Kidney (tissue), 14 donors: ENCODE data around the gene CNTD1. TPM values are rescaled to one million over a fixed set of nuclear protein-coding genes. Genes with fewer than 3 reads are reported as not detected.
A peak's percentile ranks its signal among the peaks of the same experiment; 100 is the strongest.

Experiments
- DNase-seq, 5 donors: peaks; one replicate each; pipeline ENCODE4 v3.0.0-alpha.2; 2013 to 2020
- FAIRE-seq: peaks from 2 replicates; lab custom pipeline; 2012; peaks lifted over from hg19 to GRCh38; lab: Jason Lieb, UNC
- H3K27ac ChIP-seq, 2 donors: one replicate each; pipeline ENCODE4 v1.7.0; 2013; ENCODE audit warnings: low read depth in 2 of 2, low read length in 2 of 2, inconsistent platforms in 1 of 2
- H3K27me3 ChIP-seq: one replicate; pipeline ENCODE4 v1.7.1; 2013; ENCODE audit warnings: low read length, inconsistent platforms; ENCODE audit not compliant: control insufficient read depth, insufficient read depth
- H3K36me3 ChIP-seq, 3 donors: one replicate each; pipeline versions ENCODE4 v1.7.0 to v1.7.1; 2013; ENCODE audit warnings: low read length in 3 of 3, control low read depth in 1 of 3, inconsistent platforms in 1 of 3; ENCODE audit not compliant: insufficient read depth in 3 of 3, control insufficient read depth in 2 of 3
- H3K4me1 ChIP-seq, 3 donors: one replicate each; pipeline versions ENCODE4 v1.7.0 to v1.7.1; 2013; ENCODE audit warnings: low read length in 3 of 3, inconsistent platforms in 1 of 3, low read depth in 1 of 3; ENCODE audit not compliant: control insufficient read depth in 2 of 3, insufficient read depth in 2 of 3
- H3K4me3 ChIP-seq, 3 donors: one replicate each; pipeline versions ENCODE4 v1.7.0 to v1.8.1; 2013; ENCODE audit warnings: low read length in 3 of 3, control low read depth in 1 of 3, inconsistent platforms in 1 of 3
- H3K9ac ChIP-seq, 3 donors: one replicate each; pipeline versions ENCODE4 v1.7.0 to v1.7.1; 2013; ENCODE audit warnings: low read length in 3 of 3, control low read depth in 1 of 3, inconsistent platforms in 1 of 3
- H3K9me3 ChIP-seq, 3 donors: one replicate each; pipeline versions ENCODE4 v1.7.0 to v1.7.1; 2013; ENCODE audit warnings: low read length in 3 of 3, control low read depth in 1 of 3, inconsistent platforms in 1 of 3; ENCODE audit not compliant: control insufficient read depth in 2 of 3, insufficient read depth in 1 of 3
- CTCF ChIP-seq: IDR thresholded peaks from 3 replicates; pipeline ENCODE4 v1.5.1; 2012; ENCODE audit warnings: mild to moderate bottlenecking, moderate library complexity, borderline replicate concordance; ENCODE audit not compliant: insufficient read depth; ENCODE audit errors: extremely low read depth
- intact Hi-C: fragments of 100-400 bp; cut with DNase I; formaldehyde crosslinking; loops from one replicate; pipeline ENCODE4 v1.11.1; 2022
- polyA plus RNA-seq: library from polyadenylated mRNA; stranded (reverse); fragments of 350-450 nt; fragmentation: Illumina TruSeq; extraction: RNeasy Lipid Tissue Mini Kit (QIAGEN cat#74804); gene quantifications from one replicate; pipeline ENCODE4 v1.2.3, GENCODE V29; 2014; ENCODE audit warnings: low read depth, low replicate concordance; ENCODE audit not compliant: insufficient read depth
- total RNA-seq: library from RNA; stranded (reverse); fragmentation: NEBNext Ultra II Directional; extraction: Animal tissue kit (Norgen Biotek cat#: 25700); gene quantifications from one replicate; pipeline ENCODE4 v1.2.1, GENCODE V29; 2021
- donor health status: control.
- donor health status: control.
- donor health status: control.
- donor health status: control.
- donor health status: control.
- donor health status: DM: yes; HTN: yes; CAD: no.
- donor health status: Normal renal cell carcinoma (clear cell type).

Gene CNTD1
- total and polyA plus RNA-seq, 2 donors from 2014 or later, result 0.60 to 0.95 TPM

- intact Hi-C loops, result no loop called here
- H3K4me1 ChIP-seq, result peaks cover 4 to 23% (median 9%) of the 10 kb centered on the region in 3 donors
- H3K36me3 ChIP-seq, result no peaks in the 10 kb centered on the region
- no peak for DNase-seq
- TF ChIP-seq CTCF, result no peak
- no peak for FAIRE-seq
- H3K27me3 ChIP-seq, result no peaks in the 10 kb centered on the region
- peak overlapping the region in 2 of 3 donors; percentile 24 to 44 for H3K4me3 ChIP-seq
- H3K9me3 ChIP-seq, result no peaks in the 10 kb centered on the region
- peak overlapping the region in 1 of 3 donors; percentile 39 for H3K9ac ChIP-seq
- H3K27ac ChIP-seq, result peak overlapping the region; percentile 2 to 22
Observed at GRCh38 chr17:42852351-42852750, 53.7 kb downstream of the CNTD1 start.

GRCh38 chr17:42853004-42853403 lies 54.3 kb downstream of the CNTD1 start:
- peak overlapping the region in 1 of 2 donors; percentile 22 for H3K27ac ChIP-seq
- peak overlapping the region in 2 of 3 donors; percentile 15 to 39 for H3K9ac ChIP-seq
- peak overlapping the region in 2 of 3 donors; percentile 44 to 47 for H3K4me3 ChIP-seq
- no peak for TF ChIP-seq CTCF
- peaks cover 4 to 23% (median 9%) of the 10 kb centered on the region in 3 donors for H3K4me1 ChIP-seq
- intact Hi-C loops, result no loop called here
- H3K36me3 ChIP-seq, result no peaks in the 10 kb centered on the region
- H3K27me3 ChIP-seq, result no peaks in the 10 kb centered on the region
- H3K9me3 ChIP-seq, result no peaks in the 10 kb centered on the region
- FAIRE-seq (no peak), DNase-seq (peak in 1 of 5 donors; percentile 71)

GRCh38 chr17:42853597-42853967 lies 54.9 kb downstream of the CNTD1 start:
- peaks cover 4 to 23% (median 9%) of the 10 kb centered on the region in 3 donors for H3K4me1 ChIP-seq
- H3K9me3 ChIP-seq, result no peaks in the 10 kb centered on the region
- intact Hi-C loops, result no loop called here
- H3K4me3 ChIP-seq, result peak overlapping the region in 2 of 3 donors; percentile 44 to 61
- H3K9ac ChIP-seq, result no peak overlapping the region
- DNase-seq (peak in 1 of 5 donors; percentile 34), FAIRE-seq (no peak)
- H3K27me3 ChIP-seq, result no peaks in the 10 kb centered on the region
- no peaks in the 10 kb centered on the region for H3K36me3 ChIP-seq
- TF ChIP-seq CTCF, result no peak
- no peak overlapping the region for H3K27ac ChIP-seq
